GM11168 (cell line): ENCODE results near the gene M1AP.
"Not testable (repeated sequence)": the region's sequence is repeated elsewhere in the genome, so short reads cannot be mapped to it uniquely, and the experiment has no call there.

ENCODE experiments used
- in situ Hi-C: fragments of 300-500 bp; cut with MboI; formaldehyde crosslinking; loops from one replicate; pipeline ENCODE4 v1.12.0; 2022; ENCODE audit warnings: low sequenced_read_pairs; ENCODE audit not compliant: unreplicated experiment

Gene M1AP

DNA sequence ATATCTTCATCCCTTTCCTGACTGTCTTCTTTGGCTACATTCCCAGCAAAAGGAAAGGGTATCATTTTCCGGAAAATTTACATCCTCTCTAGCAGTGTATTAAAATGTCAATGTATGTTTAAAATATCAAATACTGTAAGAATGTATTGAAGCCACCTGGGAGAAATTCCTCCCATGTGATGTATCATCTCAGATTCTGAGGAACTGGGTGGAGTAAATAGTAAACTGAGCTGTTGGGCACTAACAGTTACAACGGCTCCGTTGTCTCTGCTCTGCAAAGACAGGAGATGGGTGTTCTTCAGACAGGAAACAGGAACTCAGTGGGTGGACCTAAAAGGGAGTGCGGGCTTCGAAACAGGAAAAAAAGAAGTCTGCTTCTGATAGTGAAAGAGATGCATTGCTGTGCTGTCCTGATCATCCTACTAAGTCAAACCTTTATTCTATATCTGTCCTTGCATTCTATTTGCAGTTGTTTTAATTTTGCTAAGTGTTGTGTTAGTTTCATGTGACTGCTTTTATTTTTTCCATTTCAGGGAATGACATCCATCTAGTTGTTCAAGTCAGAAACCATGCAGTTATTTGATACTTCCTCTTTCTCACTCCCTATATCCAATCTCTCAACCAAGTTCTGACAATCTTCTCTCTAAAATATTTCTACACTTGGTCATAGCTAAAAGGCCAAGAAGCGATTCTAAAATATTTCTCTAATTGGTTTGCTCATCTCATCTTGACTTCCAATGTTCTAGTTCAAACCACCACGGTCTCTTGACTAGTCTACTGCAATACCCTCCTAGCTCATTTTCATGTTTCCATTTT is 74.2 kb downstream of the M1AP start:
- in situ Hi-C loops: no loop called here

- in situ Hi-C loops: no loop called here
Measured at GRCh38 chr2:74572178-74572925, 75.8 kb downstream of the M1AP start.

- in situ Hi-C loops: no loop called here
Measured at GRCh38 chr2:74571058-74571457, 77.1 kb downstream of the M1AP start.

DNA sequence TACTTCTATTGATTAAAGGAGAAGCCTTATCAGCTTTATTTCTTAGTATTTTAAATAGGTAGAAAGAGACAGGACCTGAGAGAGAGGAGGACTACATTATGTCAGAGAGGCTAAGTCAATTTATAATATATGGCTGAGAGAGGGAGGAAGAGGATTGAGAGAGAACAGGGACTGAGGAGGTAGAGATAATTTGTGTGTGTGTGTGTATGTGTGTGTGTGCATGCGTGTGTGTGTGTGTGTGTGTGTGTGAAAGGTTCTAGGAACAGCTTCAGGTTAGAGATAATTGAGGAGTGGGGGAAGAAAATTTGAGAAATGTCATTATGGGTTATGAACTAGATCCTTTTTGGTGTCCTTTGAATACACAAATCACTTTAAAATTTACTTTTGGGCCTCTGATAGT is 78.4 kb downstream of the M1AP start:
- in situ Hi-C loops: no loop called here

- in situ Hi-C loops: no loop called here
Measured at GRCh38 chr2:74567881-74568280, 80.2 kb downstream of the M1AP start.

- in situ Hi-C loops: no loop called here
Measured at GRCh38 chr2:74566754-74567085, 81.4 kb downstream of the M1AP start.

DNA sequence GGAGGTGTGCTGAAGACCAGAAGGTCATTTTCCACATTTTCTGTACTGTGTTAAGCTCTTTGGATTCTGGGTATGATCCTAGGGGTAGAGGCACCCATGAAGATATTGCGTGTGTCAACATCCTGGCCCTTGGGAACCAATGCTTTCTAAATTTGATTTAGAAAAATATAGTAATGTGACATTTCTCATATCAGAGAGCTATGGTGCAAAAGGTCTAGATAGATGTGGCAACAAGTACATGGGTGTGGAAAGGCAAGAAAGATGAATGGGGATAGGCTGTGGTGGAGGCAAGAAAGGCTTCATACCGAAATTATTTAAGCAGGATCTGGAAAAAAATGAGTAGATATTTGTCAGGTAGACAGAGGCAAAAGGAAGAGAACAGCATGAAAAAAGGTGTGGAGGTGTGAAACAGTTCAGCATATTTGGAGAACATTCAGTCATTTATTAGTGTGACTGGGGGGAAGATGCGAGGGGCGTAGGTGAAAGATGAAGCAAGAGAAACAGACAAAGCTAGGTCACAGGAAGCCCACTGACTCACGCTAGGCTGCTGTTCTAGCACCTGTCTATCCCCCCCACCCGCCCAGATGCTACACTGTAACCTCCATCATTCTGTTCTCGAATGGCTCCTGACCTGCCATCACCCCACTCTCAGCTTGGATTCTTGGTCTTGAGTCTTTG is 81.9 kb downstream of the M1AP start:
- in situ Hi-C loops: no loop called here

- in situ Hi-C loops: no loop called here
Measured at GRCh38 chr2:74564222-74564621, 83.9 kb downstream of the M1AP start.

GRCh38 chr2:74562126-74562775 is 85.9 kb downstream of the M1AP start:
- in situ Hi-C loops: no loop called here

- in situ Hi-C loops: not testable (repeated sequence)
Measured at GRCh38 chr2:74561022-74561421, 87.1 kb downstream of the M1AP start.

GRCh38 chr2:74560591-74560990 is 87.5 kb downstream of the M1AP start:
- in situ Hi-C loops: no loop called here

DNA sequence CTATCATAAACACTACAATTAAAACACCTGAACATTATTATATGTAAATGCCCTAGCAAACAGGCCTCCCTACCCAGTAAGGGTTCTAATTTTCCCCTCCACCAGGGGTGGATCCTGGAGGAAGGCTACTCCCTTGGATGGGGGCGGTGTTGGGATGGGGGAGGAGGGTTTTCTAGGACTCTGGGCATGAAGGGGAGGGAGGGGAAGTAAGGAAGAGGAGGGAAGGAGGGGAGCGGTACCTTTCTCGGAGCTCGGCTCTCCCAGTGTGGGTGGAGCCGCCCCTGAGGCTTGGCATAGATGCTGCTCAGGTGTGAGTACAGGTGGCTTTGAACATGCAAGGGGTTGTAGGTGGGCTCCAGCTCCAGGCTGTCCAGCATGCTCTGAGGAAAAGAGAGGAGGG is 88.2 kb downstream of the M1AP start:
- in situ Hi-C loops: no loop called here

DNA sequence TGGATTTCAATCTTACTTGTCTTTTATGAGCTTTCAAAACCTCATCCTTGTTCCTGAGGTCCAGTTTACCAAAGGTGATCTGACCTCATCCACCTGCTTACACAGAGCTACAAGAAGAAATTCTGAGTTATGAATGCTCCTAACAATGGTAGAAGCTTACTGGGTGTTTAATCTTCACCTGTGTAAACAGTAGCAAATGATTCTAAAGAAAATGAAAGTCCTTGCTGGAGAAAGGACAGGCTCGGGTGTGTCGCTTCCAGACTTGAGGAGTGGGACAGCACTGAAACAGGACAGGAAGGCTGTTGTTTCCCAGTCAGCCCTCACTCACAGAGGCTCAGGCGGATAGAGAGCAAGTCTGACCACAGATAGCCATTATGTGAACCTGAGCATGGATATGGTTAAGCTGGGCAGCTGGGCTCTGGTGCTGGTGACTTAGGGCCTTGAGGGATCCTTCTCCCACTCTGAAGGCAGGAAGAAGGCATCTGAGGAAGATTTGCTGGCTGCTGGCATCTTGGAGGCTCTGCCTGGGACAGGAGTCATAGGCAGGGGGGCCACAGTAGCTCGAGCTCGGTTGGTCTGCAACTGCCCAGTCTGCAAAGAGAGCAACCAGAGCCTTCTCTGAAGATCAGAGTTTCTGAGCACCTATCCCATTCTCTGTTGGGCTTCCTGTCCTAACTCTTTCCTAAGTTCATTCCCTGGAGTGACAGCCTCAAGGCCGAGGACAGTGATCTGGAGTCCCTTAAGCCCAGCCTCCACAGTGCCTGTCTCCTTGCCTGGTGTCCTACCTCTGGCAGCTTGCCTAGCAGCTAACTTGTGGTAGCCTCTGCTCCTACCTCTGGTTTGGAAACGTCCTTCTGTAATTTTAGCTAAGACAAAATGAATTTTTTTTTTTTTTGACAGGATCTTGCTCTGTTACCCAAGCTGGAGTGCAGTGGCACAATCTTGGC is 89.6 kb downstream of the M1AP start:
- in situ Hi-C loops: no loop called here

- in situ Hi-C loops: no loop called here
Measured at GRCh38 chr2:74556831-74557370, 91.2 kb downstream of the M1AP start.

- in situ Hi-C loops: no loop called here
Measured at GRCh38 chr2:74556159-74556558, 92.0 kb downstream of the M1AP start.

- in situ Hi-C loops: no loop called here
Measured at GRCh38 chr2:74555610-74556103, 92.5 kb downstream of the M1AP start.

- in situ Hi-C loops: no loop called here
Measured at GRCh38 chr2:74554820-74555531, 93.2 kb downstream of the M1AP start.
